IMR-90 (cell line): ENCODE results near the gene ALDH1L2.

ENCODE experiments used
- BHLHE40 ChIP-seq: fragments of 150-350 bp; IDR thresholded peaks from 2 replicates; pipeline ENCODE4 v1.6.1; 2016; ENCODE audit warnings: mild to moderate bottlenecking, low read depth, low read length
- CTCF ChIP-seq: conservative IDR thresholded peaks from 2 replicates; pipeline ENCODE4 v1.5.1; 2012; ENCODE audit warnings: mild to moderate bottlenecking, low read depth, low read length, improper control_type of control experiment
- ELK1 ChIP-seq: fragments of 150-350 bp; IDR thresholded peaks from 2 replicates; pipeline ENCODE4 v1.6.1; 2016; ENCODE audit warnings: low read depth, mild to moderate bottlenecking, low read length, moderate library complexity, borderline replicate concordance
- MAFK ChIP-seq: IDR thresholded peaks from 2 replicates; pipeline ENCODE4 v1.6.1; 2012; ENCODE audit warnings: low read depth, low read length, improper control_type of control experiment
- MXI1 ChIP-seq: IDR thresholded peaks from 2 replicates; pipeline ENCODE4 v1.6.1; 2012; ENCODE audit warnings: low read depth, mild to moderate bottlenecking, low read length, moderate library complexity, borderline replicate concordance
- POLR2A ChIP-seq: IDR thresholded peaks from 2 replicates; pipeline ENCODE4 v1.6.1; 2012; ENCODE audit warnings: mild to moderate bottlenecking, low read depth, low read length
- RAD21 ChIP-seq: IDR thresholded peaks from 2 replicates; pipeline ENCODE4 v1.6.1; 2012; ENCODE audit warnings: low read length, improper control_type of control experiment
- RFX5 ChIP-seq: IDR thresholded peaks from 2 replicates; pipeline ENCODE4 v1.8.0; 2012; ENCODE audit warnings: low read depth, mild to moderate bottlenecking, low read length, moderate library complexity
- SMC3 ChIP-seq: fragments of 150-350 bp; IDR thresholded peaks from 2 replicates; pipeline ENCODE4 v1.6.1; 2016; ENCODE audit warnings: low read depth, mild to moderate bottlenecking, antibody characterized with exemption, low read length, moderate library complexity
- USF2 ChIP-seq: fragments of 150-350 bp; IDR thresholded peaks from 2 replicates; pipeline ENCODE4 v1.6.1; 2017; ENCODE audit warnings: mild to moderate bottlenecking, antibody characterized with exemption, low read length, low read depth

- TF ChIP-seq BHLHE40 (no peak), CTCF (no peak), POLR2A (no peak), SMC3 (no peak), RAD21 (no peak), ELK1 (no peak), MXI1 (no peak), RFX5 (no peak), USF2 (no peak), MAFK (no peak)
Observed at GRCh38 chr12:105077435-105077834, 6.8 kb downstream of the ALDH1L2 start.
